ENCODE results near the gene ATAD1.
A peak's percentile ranks its signal among the peaks of the same experiment; 100 is the strongest.
"Not testable (repeated sequence)": the region's sequence is repeated elsewhere in the genome, so short reads cannot be mapped to it uniquely, and the experiment has no call there.

The ATAD1 gene, protein sequence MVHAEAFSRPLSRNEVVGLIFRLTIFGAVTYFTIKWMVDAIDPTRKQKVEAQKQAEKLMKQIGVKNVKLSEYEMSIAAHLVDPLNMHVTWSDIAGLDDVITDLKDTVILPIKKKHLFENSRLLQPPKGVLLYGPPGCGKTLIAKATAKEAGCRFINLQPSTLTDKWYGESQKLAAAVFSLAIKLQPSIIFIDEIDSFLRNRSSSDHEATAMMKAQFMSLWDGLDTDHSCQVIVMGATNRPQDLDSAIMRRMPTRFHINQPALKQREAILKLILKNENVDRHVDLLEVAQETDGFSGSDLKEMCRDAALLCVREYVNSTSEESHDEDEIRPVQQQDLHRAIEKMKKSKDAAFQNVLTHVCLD

DNA sequence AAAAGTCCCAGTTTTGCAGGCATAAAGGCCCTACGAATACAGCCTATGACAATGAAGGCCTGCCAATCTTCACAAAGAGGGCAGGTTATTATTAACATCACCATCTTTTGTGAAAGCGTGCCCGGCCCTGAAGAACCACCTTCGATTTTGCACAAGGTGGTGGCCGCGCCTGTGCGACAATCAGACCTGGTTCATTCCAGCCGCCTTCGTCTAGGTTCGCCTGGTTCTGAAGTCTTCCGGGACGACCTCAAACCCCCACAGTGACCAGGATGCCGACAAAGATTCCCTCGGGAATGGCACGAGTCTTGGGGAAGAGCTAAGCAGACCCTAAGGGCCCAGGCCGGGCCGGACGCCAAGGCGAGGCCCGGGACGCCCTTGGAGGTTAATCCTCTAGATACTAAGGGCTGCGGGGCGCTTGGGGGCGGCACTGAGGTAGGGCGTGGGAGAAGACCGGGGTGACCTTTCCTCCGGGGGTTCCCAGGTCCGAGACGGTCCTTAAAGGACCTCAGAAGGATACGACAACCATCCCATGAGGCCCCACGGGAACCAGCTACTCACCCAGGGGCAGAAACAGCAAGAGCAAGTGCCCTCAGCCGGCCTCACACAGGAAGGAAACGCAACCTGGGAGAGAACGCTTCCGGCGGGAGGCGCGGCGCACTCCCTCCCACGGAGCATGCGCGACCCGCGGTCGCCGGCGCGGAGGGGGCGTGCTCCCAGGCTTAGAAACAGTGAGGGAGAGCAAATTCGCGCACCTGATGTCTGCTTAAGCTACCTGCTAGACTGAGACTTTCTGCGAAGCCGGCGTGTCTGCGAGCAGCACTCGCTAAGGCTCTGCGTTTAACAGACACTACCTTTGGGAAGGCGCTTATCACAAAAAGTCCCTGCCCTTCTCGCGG lies at the start of gene ATAD1:
ATAD1 (minus strand) TSS at position 618 of the 896 bp plus-strand sequence. CDS start 3,627 bp downstream, outside the sequence.
- peak; percentile 21 for FAIRE-seq

DNA sequence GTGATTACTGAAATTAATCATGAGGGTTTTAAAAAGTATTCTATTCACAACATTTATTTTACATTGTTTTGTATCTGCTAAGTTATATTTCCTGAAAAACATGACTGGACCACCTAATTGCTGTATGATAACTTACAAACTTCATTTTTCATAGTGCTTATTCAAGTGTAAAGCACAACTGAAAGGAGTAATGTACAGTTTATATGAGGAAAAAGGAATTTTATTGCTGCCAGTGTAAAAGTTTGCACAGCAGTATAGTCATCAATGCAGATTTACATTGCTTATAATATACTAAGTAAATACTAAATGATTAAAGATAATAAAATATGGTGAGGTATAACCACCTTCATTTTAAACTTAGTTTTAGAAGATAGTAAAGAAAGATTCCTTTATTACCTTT lies 49.4 kb upstream of the ATAD1 start:
- FAIRE-seq = peak; percentile 66

DNA sequence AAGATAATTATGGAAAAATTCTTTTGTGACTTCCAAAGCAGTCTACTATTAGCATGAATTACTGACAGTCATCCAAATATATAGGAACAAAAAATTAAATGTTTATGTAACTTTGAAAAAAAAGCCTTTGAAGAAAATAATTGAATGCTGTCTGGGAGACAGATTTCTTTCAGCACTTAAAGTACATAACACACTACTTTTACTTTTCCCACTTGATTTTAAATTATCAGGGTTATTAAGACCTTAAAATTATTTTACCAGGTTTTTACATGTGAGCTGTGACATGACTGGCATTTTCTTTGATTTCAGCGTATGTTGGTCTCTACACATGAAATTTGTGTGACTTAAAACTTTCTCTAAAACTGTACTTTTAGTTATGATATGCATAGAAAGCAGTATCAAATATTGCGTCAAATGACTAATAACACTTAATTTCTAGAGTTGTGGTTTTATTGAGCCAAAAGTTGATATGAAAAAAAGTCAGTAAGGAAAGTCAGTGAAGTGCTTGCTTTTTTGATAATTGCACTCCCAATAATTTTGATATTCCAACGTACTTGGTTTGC lies 48.5 kb upstream of the ATAD1 start:
- FAIRE-seq = no peak

DNA sequence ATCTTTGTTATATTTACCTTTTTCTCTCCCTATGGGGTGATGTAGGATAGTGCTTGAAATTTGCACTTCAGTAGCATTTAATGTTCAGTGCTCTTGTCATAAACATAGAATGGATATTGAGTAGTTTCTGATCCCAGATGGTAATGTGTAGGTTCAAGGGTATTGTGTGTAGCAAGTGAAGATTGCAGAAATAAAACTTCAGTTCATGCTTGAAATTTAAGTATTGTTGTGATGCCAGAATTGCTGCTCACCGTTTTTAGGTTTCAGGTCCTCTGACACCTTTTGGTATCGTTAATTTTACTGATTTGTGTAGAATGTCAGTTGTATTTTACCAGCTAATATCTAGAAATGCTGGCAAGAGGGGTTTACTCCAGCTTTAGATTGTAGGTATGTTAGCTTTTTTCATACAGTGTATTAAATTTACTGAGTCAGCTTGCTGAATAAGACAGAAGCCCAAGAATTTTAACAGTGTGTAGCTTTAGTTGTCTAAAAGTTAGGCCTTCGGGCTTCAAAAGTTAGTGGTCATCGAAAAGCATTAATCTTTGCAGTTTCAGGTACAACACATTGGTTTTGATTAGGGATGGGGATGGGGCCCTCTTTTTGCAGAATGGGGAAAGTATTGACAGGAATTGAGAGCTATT lies 47.3 kb upstream of the ATAD1 start:
- FAIRE-seq = no peak

DNA sequence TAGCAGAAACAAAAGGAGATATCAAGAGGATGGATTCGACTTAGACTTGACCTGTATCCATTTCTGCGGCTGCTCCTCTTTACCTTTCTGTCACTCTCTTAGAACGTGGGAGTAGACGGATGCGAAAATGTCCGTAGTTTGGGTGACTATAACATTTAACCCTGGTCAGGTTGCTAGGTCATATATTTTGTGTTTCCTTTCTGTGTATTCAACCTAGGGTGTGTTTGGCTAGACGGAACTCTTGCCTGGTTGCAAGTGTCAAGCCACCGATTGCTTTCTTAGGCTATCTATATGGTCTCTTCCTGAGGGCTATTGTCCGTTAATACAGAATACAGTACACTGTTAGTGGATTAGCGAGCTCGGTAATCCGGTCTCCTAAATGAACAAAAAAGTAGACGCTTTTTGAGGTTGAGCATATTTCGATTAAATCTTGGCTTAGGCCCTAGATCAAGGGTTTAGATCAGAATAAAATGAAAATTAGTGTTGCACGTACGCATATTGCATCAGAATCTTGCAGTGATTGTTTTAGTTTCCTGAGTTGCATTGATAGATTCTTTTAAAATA lies 46.6 kb upstream of the ATAD1 start:
- FAIRE-seq = no peak

DNA sequence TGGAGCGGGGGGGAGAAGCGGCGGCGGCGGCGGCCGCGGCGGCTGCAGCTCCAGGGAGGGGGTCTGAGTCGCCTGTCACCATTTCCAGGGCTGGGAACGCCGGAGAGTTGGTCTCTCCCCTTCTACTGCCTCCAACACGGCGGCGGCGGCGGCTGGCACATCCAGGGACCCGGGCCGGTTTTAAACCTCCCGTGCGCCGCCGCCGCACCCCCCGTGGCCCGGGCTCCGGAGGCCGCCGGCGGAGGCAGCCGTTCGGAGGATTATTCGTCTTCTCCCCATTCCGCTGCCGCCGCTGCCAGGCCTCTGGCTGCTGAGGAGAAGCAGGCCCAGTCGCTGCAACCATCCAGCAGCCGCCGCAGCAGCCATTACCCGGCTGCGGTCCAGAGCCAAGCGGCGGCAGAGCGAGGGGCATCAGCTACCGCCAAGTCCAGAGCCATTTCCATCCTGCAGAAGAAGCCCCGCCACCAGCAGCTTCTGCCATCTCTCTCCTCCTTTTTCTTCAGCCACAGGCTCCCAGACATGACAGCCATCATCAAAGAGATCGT lies 46.0 kb upstream of the ATAD1 start:
- FAIRE-seq = not testable (repeated sequence)

DNA sequence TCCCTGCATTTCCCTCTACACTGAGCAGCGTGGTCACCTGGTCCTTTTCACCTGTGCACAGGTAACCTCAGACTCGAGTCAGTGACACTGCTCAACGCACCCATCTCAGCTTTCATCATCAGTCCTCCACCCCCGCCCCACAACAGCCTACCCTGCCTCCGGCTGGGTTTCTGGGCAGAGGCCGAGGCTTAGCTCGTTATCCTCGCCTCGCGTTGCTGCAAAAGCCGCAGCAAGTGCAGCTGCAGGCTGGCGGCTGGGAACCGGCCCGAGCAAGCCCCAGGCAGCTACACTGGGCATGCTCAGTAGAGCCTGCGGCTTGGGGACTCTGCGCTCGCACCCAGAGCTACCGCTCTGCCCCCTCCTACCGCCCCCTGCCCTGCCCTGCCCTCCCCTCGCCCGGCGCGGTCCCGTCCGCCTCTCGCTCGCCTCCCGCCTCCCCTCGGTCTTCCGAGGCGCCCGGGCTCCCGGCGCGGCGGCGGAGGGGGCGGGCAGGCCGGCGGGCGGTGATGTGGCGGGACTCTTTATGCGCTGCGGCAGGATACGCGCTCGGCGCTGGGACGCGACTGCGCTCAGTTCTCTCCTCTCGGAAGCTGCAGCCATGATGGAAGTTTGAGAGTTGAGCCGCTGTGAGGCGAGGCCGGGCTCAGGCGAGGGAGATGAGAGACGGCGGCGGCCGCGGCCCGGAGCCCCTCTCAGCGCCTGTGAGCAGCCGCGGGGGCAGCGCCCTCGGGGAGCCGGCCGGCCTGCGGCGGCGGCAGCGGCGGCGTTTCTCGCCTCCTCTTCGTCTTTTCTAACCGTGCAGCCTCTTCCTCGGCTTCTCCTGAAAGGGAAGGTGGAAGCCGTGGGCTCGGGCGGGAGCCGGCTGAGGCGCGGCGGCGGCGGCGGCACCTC lies 45.3 kb upstream of the ATAD1 start, which contains the start of the genes KLLN and PTEN:
KLLN (minus strand) TSS at position 481 of the 891 bp plus-strand sequence. CDS start 1,046 bp downstream, outside the sequence.
PTEN (plus strand) TSS at position 573 of the 891 bp plus-strand sequence. CDS start 845 bp downstream, outside the sequence.
- FAIRE-seq = no peak

DNA sequence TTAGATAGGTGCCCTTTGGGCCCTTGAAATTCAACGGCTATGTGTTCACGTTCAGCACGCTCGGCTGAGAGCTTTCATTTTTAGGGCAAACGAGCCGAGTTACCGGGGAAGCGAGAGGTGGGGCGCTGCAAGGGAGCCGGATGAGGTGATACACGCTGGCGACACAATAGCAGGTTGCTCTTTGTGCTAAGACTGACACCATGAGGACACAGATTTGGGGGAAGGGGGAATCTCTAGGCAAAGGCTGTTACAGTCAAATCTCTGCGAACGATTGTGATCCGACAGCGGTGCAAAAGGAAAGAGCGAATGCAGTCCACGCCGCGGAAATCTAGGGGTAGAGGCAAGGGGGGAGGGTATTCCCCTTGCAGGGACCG lies 44.6 kb upstream of the ATAD1 start:
- FAIRE-seq = no peak

DNA sequence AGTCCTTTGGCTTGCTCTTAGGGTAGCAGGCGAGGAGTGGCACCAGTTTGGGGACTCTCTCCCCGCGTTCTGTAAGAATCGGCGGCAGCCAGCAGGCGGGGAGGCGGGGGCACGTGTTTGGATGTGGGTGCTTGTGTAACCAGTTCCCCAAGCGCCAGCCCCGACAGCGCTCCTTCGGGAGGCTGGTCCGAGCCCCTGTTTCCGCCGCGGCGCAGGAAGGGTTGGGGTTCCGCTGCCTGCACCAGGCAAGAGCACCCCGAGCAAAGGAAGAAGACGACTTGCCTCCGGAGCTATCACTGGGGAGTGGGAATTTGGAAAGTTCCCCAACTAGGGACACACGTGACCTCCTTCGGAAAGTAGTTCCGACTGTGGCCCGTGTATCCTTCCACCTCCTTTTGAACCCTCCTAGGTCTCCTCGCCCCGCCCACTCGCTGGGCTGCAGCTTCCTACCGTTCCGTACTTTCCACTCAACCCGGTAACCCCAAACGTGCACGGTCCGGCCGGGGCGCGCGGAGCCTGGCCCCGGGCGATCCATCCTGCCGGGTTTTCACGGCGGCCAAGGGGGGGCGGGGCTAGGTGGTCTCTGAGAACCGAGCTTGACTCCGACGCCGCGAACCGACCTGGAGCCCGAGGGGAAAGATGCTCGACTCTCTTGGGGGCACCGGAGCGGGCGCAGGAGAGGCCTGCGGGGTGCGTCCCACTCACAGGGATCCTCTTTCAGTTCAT lies 44.1 kb upstream of the ATAD1 start:
- no peak for FAIRE-seq

DNA sequence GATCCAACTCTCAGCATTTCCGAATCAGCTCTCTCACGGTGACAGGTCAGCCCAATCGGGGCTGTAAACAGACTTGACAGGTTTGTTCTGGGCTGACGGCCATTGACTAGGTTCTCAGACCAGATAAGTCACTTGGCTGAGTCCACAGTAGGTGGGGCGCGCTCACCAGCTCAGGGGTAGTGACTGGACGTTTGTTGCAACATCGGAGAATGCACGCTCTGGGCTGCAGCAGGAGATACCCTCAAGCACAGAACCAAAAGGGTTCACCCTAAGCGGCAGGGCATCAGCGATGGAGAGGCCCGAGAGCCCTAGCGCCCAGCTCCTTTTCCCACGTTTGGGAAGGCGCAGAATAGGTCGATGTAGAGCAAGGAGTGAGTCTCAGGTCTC lies 43.5 kb upstream of the ATAD1 start:
- FAIRE-seq = no peak

DNA sequence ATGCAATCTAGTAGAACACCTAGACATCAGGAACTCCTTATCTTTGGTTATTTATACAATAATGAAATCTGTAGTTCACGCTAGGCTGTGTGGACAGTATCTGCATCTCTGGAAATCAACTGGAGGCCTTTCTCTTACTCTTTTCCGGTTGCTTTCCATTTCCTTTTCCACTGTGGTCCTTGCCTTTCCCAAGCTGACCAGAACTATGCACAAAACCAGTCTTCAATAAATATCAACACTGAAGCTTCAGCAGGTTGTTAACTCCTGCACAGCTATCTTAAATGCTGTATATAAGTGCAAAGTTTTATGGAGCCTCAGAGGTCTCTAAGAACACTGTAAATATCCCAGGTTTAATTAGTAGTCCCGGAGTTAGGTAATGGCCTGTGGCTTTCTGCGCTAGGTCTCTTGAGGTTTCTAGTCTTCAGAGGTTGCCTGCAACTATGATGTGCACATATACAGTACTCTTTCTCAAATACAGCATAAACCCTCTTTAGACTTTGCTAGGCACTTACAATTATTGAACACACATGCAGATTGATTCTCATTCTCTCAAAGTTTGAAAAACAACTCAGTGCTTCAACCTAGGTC lies 42.9 kb upstream of the ATAD1 start:
- FAIRE-seq = no peak

DNA sequence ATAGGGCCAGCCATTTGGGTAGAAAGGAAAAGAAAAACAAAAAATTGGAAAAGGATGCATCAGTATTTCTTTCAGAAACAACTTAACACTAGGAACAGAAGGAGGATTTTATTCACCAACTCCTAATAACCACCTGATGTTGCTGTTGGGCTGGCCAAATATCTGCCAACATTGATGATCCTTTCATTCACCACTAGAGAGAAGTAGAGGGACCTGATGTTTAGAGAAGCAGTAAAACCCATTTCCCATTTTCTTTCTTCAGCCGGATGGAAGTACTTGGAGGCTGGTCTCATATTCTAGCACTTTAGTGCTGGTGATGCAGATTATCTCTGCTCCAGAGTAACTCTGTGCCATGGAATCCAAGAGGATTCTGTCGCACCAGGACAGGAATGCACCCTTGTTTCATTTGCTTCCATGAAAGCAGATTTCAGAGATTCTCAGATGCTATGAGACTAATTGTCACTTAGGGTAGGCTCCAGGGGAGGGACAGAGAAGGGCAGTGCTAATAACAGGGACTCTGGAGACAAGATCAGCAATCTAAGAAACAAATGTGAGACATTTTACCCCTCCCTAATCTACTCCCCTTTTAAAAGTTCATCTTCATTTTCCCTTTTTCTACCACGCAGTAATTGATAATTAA lies 42.2 kb upstream of the ATAD1 start:
- no peak for FAIRE-seq

DNA sequence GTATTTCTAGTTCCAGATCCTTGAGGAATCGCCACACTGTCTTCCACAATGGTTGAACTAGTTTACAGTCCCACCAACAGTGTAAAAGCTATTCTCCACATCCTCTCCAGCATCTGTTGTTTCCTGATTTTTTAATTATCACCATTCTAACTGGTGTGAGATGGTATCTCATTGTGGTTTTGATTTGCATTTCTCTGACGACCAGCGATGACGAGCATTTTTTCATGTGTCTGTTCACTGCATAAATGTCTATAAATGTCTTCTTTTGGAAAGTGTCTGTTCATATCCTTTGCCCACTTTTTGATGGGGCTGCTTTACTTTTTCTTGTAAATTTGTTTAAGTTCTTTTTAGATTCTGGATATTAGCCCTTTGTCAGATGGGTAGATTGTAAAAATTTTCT lies 37.6 kb upstream of the ATAD1 start:
- not testable (repeated sequence) for FAIRE-seq

DNA sequence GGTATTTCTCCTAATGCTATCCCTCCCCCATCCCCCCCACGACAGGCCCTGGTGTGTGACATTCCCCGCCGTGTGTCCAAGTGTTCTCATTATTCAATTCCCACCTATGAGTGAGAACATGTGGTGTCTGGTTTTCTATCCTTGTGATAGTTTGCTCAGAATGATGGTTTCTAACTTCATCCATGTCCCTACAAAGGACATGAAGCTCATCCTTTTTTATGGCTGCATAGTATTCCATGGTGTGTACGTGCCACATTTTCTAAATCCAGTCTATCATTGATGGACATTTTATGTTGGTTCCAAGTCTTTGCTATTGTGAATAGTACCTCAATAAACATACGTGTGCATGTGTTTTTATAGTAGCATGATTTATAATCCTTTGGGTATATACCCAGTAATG lies 37.2 kb upstream of the ATAD1 start:
- FAIRE-seq = not testable (repeated sequence)

DNA sequence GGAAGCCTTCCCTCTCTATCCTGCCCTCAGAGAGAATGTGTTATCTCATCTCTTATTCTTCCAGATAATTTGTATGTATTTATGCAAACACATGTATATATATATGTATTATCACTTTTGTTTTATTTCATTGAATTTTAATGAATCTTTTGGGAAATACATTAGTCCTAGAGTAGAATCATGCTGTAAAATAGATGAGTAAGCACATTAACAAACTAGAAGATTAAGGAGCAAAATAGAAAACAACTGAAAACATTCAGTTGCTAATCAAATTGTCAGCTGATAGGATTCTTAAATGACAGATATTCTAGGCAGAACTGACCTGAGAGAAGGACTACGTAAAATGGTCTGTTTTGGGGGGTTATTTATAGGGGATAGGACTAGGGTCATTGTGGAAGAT lies 34.1 kb upstream of the ATAD1 start:
- FAIRE-seq = no peak

DNA sequence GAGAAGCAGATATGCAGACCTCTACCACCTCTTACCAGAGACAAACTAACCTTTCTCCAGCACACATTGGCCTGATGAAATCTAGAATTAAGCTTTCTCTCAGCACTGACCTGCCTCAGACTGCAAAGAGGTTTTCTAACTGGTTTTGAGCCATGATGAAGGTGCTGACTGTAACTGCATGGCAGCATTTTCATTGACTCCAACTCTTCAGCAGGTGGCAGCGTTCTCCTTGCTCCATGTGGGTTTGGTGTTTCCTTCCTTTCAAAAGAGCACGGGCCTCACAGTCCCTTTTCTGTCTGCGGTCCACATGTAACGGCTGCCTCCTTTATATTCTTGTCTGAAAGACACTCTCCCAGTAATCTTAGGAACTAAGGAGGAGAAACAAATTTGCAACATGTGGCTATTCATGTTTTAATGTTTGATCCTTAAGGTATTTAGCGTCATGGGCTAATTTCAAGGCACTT lies 32.7 kb upstream of the ATAD1 start:
- no peak for FAIRE-seq

DNA sequence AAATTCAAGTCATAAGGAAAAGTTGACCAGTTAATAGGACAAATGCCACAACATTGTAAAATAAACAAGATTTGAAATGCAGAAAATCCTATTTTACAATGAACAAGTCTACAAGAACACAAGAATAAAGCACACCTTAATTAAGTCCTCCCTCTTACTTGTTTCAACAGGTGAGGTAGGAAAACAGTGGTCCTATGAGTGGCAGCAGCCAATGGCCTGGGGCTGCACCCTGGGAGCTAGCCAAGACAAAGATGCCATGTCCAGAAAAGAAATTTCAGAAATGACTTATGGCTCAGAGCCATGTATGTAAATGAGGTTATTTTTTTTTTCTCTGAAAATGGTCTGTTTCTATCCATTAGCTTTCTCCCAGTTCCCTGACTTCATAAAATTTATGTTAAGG lies 31.0 kb upstream of the ATAD1 start:
- no peak for FAIRE-seq

DNA sequence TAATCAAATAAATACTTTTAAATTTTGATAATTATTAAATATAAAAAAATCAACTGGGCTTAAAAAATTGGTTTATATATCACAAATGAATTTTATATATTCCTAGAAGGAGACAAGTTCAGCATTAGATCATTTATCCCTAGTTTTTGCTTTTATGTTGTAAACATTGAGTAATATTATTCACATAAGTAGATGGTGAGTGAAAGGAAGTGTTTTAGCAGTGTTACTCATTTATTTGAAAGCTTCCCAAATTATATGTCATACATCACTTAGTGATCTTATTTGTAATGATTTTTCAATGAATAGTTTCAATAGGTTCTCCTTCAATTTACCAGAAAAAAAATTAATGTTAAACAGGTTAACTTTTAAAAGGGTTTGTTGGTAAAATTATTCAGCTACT lies 29.5 kb upstream of the ATAD1 start:
- no peak for FAIRE-seq

DNA sequence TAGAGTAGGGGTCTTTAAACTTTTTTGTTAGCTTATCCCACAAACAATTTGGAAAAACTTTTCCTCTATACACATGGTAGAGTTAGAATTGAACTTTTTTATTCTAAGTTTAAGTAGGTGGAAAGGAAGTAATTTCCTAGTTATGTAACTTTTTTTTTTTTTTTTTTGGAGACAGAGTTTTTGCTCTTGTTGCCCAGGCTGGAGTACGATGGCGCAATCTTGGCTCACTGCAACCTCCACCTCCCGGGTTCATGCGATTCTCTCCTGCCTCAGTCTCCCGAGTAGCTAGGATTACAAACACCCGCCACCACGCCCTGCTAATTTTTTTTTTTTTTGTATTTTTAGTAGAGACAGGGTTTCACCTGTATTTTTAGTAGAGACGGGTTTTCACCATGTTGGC lies 28.7 kb upstream of the ATAD1 start:
- FAIRE-seq = not testable (repeated sequence)

Data from colon (tissue), 2 donors.